NCI-H1930 (cell line): ENCODE measurements around the gene SLX4IP.

Experiments used
- DNase-seq, 2 experiments: peaks; one replicate each; lab custom pipeline; 2025; lab: John Stamatoyannopoulos, UW

The SLX4IP gene

GRCh38 chr20:10665027-10665561, 230.0 kb downstream of the SLX4IP start:
- no peak for DNase-seq

GRCh38 chr20:10665791-10666190, 230.7 kb downstream of the SLX4IP start:
- no peak for DNase-seq

GRCh38 chr20:10666221-10667076, 231.3 kb downstream of the SLX4IP start:
- no peak for DNase-seq

GRCh38 chr20:10667077-10667401, 231.9 kb downstream of the SLX4IP start:
- DNase-seq, result no peak

GRCh38 chr20:10667560-10668167, 232.6 kb downstream of the SLX4IP start:
- DNase-seq, result no peak

GRCh38 chr20:10668677-10669368, 233.7 kb downstream of the SLX4IP start:
- no peak for DNase-seq

GRCh38 chr20:10669843-10670446, 234.8 kb downstream of the SLX4IP start:
- DNase-seq, result no peak

- no peak for DNase-seq
Measured at GRCh38 chr20:10670501-10671220, 235.6 kb downstream of the SLX4IP start.

- no peak for DNase-seq
Measured at GRCh38 chr20:10671221-10671918, 236.3 kb downstream of the SLX4IP start.

GRCh38 chr20:10671919-10672623, 237.0 kb downstream of the SLX4IP start:
- DNase-seq, result no peak

- DNase-seq, result no peak
Measured at GRCh38 chr20:10672624-10673127, 237.6 kb downstream of the SLX4IP start.

GRCh38 chr20:10673176-10673841, 238.2 kb downstream of the SLX4IP start:
- peak in 1 of 2 experiments; percentile 18 for DNase-seq

GRCh38 chr20:10673842-10674683, 239.0 kb downstream of the SLX4IP start, which contains the start of gene JAG1:
Gene JAG1 (minus strand): TSS chr20:10673999. CDS start chr20:10673530, 469 bp downstream.
- DNase-seq, result peak; percentile 78 to 88

- DNase-seq, result peak in 1 of 2 experiments; percentile 37
Measured at GRCh38 chr20:10674684-10675449, 239.8 kb downstream of the SLX4IP start.

- DNase-seq, result no peak
Measured at GRCh38 chr20:10675450-10675848, 240.3 kb downstream of the SLX4IP start.

GRCh38 chr20:10676518-10676917, 241.4 kb downstream of the SLX4IP start:
- DNase-seq, result no peak
